ENCODE data around the gene RAMP1.

DNA sequence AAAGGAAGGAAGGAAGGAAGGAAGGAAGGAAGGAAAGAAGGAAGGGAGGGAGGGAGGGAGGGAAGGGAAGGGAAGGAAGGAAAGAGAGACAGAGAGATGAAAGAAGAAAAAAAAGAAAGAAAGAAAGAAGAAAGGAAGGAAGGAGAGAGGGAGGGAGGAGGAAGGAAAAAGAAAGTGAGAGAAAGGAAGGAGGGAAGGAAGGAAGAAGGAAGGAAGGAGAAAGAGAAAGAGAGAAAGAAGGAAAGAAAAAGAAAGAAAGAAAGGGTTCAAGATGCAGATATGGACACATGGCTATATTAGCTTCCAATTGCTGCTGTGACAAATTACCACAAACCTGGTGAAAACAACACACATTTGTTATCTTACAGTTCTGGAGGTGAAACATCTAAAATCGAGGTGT is 87.0 kb downstream of the RAMP1 start:
- TF ChIP-seq, protein P1, sequence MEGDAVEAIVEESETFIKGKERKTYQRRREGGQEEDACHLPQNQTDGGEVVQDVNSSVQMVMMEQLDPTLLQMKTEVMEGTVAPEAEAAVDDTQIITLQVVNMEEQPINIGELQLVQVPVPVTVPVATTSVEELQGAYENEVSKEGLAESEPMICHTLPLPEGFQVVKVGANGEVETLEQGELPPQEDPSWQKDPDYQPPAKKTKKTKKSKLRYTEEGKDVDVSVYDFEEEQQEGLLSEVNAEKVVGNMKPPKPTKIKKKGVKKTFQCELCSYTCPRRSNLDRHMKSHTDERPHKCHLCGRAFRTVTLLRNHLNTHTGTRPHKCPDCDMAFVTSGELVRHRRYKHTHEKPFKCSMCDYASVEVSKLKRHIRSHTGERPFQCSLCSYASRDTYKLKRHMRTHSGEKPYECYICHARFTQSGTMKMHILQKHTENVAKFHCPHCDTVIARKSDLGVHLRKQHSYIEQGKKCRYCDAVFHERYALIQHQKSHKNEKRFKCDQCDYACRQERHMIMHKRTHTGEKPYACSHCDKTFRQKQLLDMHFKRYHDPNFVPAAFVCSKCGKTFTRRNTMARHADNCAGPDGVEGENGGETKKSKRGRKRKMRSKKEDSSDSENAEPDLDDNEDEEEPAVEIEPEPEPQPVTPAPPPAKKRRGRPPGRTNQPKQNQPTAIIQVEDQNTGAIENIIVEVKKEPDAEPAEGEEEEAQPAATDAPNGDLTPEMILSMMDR (IDR thresholded peaks at IDR 0.05; ENCODE audit: poor library complexity): no peak
- TF ChIP-seq EZH2 (IDR thresholded peaks at IDR 0.05; ENCODE audit: borderline replicate concordance) (no peak), EZH2phosphoT487 (IDR thresholded peaks at IDR 0.05; ENCODE audit: low read depth, severe bottlenecking, unreplicated experiment) (no peak)

All from hepatocyte (in vitro differentiated cells).